Esophagus mucosa (tissue), 1 donor: ENCODE measurements around the gene MIDN. TPM values are rescaled to one million over a fixed set of nuclear protein-coding genes. Genes with fewer than 3 reads are reported as not detected.

Experiments used
- ATAC-seq: fragments of 200-7000 bp; cut with Tn5 transposase; one replicate; pipeline ENCODE4 v1.9.1; 2020
- total RNA-seq: library from RNA; stranded (reverse); gene quantifications from one replicate; pipeline ENCODE4 v1.2.4, GENCODE V29; 2023
- donor health status: DM: yes; HTN: yes; CAD: no.

The MIDN gene
- total RNA-seq, 1 donor from 2014 or later = 99.3 TPM

DNA sequence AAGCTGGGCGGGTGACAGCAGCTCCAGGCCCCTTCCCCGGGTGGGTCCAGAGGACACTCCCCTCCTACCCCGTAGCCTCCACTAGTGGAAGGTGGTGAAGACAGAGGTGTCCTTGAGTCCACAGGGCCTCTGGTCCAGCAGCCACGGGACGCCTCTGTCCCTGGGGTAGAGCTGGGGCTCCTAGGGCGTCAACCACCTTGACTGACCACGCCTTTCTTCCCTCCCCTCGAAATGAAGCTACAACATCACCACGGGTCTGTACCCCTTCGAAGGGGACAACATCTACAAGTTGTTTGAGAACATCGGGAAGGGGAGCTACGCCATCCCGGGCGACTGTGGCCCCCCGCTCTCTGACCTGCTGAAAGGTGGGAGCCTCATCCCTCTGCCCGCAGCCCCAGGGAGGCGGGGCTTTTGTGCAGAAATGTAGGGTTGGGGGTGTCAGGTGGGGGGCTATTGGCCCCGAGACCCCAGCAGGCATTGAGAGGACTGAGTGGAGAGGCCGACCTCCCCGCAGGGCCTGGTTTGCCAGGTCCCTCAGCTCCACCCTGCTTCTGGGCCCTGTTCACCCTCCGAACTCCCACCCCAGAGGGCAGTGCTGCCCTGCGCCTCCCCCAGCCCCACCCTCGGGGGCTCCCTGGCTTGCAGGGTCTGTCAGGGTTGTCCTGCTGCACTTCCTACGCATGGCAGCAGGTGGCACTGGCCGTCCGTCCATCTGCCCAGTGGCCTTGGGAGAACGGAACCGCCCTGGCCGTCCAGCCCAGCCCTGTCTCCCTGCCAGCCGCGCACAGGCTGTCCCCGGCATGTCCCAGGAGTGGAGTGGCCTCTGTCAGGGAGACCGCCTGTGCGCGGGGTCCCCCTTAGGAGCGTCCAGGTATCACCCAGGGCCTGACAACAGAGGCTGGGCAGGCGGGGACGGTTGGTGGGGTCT lies 27.1 kb upstream of the MIDN start:
- ATAC-seq = peak; percentile 1

DNA sequence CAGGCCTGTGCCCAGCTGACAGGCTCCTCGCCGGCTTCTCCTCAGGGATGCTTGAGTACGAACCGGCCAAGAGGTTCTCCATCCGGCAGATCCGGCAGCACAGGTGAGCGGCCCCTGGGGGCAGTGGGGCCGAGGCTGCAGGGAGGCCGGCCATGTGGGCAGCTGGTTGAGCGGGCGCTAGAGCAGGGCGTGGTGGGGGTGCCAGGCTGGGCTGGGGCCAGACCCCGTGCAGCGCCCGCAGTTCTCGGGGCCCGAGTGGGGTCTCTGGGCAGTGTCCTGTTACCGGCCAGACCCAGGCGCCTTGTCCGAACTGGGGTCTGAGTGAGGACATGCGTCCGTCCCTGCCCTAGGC lies 26.5 kb upstream of the MIDN start:
- no peak for ATAC-seq

DNA sequence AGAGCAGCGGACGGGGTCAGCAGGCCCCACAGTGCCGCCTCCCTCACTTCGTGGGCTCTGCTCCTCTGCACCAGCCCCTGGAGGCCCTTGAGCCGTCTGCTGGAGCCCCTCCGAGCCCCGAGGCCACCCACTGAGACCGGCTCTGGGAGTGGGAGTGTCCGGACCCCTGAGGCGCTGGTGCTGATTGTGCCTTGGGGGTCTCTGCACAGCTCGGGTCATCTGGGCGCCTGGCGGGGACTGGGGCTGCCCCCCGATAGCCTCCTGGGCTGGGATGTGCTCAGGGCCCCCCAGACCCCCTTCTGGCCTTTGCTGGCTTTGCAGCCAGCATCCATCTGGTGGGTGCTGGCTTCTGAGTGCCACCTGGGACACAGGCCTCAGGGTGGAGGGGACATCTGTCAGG lies 26.0 kb upstream of the MIDN start:
- ATAC-seq = no peak

DNA sequence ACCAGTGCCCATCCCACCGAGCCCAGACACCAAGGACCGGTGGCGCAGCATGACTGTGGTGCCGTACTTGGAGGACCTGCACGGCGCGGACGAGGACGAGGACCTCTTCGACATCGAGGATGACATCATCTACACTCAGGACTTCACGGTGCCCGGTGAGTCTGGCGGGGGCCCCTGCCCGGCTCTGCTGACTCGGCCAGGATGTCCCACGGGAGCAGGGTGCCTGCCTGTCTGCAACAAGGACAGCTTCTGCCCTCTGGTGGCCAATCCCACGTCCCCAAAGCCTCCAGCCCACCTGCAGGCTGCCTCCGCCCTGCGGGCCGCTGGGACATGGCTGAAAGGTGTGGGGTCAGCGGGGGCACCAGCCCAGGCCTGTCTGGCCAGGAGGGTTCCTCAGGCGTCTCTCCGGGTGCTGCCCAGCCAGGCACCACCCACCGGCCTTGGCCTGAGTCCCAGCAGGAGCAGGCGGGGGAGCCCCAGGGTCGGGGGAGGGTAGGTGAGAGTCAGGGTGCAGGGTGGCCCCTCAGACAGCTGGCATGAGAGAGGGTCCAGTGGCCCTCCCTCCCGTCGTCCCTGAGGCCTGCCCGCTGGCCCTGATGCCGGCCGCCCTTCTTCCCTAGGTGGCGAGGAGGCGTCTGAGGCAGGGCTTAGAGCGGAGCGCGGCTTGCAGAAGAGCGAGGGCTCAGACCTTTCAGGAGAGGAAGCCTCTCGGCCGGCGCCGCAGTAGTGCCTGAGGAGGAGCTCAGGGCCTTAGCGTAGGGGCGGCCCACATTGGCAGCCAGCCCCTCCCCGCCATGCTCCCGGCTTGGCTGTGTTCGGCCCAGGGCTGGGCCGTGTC lies 25.1 kb upstream of the MIDN start:
- peak; percentile 2 for ATAC-seq

DNA sequence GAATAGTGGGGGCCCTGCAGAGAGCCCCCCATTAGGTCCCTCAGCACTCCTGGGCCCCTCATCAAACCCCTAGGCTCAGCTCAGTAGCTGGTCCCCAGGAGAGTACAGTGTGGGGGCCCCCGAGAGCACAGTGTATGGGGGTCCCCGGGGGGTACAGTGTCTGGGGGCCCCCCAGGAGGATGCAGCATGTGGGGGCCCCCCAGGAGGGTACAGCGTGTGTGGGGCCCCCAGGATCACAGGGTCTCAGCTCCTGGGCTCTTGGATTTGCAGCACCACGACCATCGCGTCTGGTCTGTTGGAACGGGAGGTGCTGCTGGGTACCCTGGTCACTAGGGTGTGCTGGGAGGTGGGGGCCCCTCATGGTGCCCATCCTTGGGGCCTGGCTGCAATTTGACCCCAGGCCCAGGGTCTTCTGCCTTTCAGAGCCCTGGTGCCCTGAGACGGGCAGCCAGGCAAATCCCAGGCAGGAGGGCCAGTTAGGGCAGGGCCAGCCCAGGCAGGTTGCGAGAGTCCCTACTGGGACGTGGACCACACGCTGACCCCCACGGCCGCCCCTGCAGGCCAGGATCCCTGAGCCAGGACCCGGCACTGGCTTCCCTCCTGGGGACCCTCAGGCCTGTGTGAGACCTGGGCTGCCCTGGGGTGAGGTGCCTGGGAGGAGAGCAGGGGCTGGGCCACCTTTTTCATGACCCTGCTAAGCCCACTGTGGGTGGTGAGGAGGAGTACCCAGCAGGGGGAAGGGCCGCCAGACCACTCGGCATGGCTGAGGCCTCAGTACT lies 24.1 kb upstream of the MIDN start:
- ATAC-seq = no peak

DNA sequence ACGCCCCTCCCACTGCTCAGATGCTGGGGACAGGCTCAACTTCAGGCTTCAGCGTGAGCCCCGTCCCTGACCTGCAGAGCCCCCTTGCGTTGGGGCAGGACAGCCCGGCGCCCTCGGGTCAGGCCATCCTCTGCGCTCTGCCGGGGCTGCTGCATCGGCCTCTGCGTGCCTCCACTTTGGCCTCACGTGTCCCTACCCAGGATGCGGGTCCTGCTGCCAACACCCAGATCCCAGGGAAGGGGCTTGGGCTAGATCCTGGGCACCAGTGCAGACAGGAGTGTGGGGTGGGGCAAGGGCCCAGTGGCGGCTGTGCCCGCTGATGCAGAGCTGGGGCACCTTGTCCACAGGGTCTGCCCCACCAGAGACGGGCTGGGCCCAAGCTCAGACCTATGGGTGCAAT lies 23.5 kb upstream of the MIDN start:
- ATAC-seq = no peak

DNA sequence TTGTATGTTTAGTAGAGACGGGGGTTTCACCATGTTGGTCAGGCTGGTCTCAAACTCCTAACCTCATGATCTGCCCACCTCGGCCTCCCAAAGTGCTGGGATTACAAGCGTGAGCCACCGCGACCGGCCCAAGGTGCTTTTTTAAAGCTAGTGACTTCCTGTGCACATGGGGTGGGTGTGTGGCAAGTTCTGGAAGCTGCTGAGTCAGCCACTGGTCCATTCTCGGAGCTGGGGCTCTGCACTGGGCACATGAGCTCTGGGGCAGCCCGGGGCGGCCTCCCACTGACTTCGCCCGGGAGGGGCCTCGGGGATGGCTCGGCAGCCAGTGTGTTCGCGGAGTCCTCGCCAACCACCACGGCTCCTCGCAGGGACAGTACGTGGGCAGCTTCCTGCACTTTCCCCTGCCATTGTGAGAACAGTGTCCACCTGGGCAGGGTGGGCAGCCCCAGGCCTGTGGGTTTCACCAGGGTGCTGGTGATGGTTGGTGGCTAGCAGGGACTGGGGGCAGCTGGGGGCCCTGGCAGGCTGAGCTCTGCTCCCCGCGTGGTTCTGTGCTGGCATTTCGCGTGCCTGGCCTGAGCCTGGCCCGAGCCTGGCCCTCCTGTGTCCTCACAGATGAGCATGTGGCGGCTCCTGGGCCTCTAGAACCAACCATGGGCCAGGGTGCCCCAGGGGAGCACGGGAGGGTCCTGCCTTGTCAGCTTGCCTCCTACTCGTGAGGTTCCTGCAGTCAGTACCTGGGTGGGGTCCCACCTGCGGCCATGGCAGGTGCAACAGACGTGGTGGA lies 22.8 kb upstream of the MIDN start:
- ATAC-seq = no peak

DNA sequence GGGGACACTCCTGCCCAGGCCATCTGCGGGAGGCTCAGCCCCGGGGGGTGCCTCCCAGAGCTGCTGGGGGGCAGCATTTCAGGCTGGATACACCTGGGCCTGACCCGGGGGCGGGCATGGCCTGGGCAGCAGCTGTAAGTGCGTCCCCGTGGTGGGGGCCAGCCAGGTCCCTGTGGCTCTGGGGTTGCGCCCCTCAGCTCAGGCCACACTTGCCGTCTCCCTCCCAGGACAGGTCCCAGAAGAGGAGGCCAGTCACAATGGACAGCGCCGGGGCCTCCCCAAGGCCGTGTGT lies 22.2 kb upstream of the MIDN start:
- ATAC-seq = no peak

DNA sequence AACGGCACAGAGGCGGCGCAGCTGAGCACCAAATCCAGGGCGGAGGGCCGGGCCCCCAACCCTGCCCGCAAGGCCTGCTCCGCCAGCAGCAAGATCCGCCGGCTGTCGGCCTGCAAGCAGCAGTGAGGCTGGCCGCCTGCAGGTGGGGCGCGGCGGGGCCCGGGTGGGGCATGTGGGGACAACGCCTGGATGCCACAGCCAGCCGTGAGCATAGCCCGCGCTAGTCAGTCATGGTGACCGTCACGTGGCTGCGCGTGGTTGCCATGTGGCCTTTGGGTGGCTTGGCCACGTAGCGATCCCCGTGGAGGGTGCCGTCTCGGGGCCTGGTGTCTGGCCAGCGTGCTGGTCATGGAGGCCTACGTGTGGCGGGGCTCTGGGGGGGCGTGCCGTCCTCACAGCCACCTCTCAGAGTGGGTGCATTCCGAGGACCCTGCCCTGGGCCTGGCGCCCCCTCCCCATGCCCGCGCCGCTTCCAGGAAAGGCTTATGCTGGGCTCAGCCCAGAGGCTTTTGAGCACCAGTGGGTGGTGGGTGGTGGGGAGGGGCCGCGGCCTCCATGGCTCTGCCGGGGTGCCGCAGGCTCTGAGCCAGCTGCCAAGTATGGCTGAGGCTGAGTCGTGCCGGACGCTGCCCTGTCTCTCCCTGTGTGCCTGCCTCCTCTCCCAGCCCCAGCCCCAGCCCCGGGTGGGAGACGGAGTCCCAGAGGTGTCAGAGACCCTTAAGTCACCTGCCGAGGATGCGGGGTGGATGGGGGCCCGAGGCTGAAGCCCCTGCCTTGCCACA lies 21.7 kb upstream of the MIDN start:
- ATAC-seq = no peak

DNA sequence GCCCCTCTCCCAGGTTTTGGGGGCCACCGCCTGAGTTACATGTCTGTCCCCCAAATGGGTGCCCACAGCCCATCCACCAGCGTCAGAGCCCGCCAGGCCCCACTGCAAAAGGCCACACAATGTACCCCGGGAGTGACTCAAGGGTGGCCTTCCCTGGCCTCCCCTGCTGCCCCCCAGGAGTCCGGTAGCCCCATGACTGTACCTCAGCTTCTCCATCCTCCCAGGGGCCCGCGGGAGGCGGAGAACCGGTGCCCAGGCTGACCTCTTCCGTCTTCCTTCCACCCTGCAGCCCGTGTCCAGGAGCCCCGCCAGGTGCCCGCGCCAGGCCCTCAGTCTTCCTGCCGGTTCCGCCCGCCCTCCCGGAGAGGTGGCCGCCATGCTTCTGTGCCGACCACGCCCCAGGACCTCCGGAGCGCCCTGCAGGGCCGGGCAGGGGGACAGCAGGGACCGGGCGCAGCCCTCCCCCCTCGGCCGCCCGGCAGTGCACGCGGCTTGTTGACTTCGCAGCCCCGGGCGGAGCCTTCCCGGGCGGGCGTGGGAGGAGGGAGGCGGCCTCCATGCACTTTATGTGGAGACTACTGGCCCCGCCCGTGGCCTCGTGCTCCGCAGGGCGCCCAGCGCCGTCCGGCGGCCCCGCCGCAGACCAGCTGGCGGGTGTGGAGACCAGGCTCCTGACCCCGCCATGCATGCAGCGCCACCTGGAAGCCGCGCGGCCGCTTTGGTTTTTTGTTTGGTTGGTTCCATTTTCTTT lies 20.9 kb upstream of the MIDN start:
- ATAC-seq = no peak

DNA sequence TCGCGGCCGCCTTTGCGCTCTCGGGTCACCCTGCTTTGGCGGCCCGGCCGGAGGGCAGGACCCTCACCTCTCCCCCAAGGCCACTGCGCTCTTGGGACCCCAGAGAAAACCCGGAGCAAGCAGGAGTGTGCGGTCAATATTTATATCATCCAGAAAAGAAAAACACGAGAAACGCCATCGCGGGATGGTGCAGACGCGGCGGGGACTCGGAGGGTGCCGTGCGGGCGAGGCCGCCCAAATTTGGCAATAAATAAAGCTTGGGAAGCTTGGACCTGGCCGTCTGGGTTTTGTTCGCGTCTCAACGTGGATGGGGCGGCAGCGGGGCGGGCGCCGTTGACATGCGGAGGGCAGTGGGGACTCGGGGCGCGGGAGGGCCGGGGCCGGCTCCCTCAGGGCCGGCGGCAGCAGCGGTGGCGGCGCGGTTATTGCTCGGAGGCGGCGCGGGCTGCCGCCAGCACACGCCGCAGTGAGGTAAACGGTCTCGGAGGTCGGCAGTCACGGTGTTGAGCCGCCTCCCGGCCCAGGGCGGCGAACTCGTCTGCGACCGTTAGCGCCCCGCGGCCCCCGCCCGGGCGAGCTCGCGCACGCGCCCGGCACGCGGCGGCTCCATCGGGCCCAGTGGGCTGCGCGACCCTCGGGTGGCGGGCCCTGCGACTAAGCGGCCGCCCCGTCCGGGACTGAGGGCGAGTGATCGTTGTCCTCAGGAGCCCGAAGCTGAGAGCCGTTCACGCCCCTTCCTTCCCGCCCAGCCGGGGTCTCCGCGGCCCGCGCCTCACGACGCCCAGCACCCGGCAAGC lies 20.0 kb upstream of the MIDN start:
- no peak for ATAC-seq

DNA sequence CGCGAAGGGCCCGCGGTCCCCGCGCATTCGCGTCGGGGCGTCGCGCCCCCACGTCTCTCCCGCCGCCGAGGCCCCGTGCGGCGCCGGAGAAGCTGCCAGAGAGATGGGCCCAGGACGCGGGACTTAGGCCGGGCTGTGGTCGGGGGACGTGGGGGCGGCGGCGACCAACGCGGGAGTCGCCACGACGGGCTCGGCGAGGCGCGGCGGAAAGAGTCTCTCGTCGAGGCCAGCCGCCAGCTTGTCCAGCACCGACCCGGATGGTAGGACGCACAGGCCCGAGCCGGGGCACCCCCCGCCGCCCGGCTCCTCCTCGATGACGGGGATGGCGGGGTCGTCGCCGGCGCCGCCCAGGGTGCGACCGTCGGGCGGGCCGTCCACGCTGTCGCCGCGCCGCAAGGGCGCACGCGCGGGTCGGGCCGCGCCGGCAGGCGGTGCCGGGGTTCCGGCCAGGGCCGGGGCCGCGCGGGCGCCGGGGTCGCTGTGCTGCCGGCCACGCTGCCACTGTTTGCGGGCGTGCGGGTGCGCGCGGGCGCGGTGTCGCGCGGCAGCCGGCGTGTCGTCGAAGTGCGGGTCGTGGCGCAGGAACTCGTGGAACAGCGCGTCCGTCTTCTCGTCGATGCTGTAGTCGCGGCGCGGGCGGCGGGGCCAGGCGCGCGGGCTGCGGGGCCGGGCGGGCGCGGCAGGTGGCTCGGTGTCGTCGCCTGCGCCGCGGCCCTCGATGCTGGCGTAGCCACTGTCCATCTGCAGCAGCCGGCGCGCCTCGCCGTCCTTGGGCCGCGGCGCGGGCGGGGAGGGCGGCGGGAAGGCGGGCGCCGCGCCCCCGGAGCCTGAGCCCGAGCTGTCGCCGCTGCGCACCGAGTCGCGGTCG lies 19.1 kb upstream of the MIDN start:
- ATAC-seq = no peak

DNA sequence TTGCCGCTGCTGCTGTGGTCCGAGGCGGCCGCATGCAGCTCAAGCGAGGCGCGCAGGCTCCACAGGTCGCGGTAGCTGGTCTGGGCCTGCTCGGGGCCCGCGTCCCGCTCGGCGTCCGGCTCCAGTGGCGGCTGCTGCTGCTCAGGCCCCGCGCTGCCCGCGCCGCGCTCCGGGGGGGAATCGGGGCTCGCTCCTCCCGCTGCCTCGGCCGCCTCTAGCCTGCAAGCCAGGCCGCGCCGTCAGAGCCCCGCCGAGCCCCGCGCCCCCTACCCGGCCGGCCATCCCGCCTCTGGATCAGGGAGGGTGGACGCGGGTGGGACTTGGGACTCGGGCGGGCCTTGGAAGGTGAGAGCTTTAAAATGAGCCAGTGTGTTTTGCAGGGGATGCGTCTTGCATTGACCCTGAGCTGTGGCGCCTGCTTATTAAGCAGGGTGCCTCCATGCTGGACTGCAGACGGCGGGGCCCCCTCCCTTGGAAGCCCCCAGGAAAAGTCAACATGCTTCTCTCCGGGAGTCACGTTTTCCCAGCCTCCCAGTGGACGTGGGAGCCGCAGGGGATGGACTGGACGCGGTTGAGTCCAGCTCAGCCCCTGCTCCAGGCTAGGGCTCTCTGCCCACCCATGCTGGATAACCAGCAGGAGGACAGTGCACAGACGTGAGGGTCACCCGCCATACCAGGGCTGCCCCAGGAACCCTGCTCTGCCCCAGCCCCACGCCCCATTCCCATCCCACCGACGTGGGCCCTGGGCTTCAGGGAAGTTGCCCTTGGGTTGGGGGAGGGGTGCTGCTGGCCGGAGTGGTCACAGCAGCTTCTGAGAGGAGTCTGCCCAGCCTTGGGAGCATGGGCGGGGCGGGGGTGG lies 18.2 kb upstream of the MIDN start:
- ATAC-seq = no peak

DNA sequence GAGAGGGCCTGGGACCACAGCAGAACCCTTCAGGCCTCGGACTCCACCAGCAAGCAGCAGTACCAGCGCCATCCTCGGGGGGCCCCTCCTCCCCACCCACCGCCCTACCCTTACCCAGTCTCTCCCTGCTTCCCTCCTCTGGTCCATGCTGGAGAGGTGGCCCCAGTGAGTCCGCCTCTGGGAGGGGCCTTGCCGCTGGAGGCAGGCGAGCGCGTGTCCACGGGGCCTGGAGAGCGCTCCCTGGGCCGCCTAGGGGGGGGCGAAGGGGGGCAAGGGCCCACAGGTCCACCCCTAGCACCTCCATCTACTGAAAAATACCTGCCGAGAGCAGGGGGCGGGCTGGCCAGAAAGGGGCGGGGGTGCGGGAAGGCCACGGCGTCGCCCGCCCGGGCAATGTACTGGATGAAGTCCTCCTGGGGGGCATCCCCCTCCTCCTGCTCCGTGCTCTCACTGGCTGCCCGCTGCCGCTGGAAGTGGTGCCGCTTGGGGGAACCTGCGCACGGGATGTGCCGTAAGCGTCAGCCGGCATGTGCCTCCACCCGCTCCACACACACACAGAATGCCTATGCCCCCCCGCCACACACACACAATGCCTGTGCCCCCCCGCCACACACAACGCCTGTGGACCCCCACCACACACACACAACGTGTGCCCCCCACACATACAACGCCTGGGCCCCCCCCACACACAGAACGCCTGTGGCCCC lies 17.4 kb upstream of the MIDN start:
- no peak for ATAC-seq

DNA sequence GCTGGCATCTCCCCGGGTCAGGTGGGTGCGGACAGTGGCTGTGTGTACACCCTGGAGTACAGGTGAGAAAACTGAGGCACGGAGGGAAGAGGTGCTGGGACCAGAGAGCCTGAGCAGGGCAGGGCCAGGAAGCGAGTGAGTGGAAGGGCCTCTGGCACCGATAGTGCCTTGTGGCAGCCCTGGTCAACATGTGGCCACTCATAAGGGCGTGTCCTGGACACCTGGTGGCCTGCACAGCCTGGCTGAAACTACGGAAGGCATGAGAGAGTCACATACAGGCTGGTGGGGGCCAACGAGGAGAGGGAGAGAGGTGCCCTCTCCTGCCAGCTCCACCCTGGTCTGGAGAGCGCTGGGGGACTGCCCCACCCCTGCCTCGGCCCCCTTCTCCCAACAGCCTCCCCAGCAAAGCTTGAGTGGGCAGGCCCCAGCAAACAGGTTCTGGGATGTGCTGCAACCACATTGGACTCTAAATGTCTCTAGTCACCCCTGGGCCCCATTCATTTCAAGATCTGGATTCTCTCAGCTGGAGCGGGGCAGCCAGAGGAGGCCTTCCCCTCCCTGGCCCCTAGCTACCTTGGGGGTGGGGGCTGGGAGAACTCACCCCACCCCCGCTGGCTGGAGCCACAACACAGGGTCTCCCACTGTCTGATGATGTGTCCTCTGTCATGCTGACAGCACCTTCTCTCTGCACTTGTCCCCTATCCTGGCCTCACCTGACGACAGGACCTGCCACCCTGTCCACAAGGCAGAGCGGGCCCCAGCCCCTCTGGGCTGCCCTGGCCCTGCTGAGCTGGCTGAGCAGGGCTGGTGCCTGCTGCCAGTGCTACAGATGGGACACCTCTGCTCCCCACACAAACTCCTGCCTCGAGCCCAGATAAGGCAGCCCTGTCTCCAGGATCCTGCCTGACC lies 16.4 kb upstream of the MIDN start:
- peak; percentile 21 for ATAC-seq

DNA sequence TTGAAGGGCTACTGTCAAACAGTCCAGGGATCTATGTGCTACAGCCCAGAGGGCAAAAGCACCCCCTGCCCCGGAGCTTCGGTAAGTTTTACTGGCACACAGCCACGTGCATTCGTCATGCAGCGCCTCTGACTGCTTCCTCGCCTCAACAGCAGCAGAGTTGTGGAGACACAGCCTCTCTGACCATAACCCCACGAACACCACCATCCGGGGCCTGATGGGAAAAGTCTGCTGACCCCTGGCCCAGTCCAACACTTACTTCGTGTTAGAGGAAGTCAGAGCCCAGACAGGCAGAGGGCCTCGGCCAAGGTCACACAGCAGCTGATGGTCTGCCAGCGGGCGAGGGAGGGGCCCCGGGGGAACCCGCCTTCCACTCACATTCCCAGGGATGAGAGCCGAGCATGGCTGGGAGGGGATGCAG lies 15.7 kb upstream of the MIDN start:
- peak; percentile 2 for ATAC-seq
